ENCODE data around the gene NF1.

The NF1 gene

DNA sequence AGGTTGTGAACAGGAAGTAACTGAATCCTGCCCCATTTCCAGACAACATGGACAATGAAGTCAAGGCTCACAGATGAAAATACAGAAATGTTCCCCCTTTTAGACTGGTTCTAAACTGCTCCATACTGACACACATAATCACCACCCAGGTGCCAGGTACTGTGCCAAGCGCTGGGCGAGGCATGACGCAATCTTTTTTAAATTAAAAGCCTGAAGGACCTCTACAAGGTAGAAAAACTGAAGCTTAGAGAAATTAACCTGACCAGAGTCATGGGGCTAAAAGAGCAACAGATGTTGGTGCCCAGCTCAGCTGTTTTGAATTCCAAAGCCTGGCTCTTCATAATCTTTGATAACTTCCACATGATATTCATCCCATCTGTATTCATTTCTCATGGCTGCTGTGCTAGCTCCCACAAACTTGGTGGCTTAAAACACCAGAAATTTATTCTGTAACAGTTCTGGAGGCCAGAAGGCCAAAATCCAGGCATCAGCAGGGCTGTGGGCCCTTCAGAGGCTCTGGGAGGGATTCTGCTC is 291.8 kb downstream of the NF1 start:
- TF ChIP-seq, protein P1, sequence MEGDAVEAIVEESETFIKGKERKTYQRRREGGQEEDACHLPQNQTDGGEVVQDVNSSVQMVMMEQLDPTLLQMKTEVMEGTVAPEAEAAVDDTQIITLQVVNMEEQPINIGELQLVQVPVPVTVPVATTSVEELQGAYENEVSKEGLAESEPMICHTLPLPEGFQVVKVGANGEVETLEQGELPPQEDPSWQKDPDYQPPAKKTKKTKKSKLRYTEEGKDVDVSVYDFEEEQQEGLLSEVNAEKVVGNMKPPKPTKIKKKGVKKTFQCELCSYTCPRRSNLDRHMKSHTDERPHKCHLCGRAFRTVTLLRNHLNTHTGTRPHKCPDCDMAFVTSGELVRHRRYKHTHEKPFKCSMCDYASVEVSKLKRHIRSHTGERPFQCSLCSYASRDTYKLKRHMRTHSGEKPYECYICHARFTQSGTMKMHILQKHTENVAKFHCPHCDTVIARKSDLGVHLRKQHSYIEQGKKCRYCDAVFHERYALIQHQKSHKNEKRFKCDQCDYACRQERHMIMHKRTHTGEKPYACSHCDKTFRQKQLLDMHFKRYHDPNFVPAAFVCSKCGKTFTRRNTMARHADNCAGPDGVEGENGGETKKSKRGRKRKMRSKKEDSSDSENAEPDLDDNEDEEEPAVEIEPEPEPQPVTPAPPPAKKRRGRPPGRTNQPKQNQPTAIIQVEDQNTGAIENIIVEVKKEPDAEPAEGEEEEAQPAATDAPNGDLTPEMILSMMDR (IDR thresholded peaks at IDR 0.05; ENCODE audit: insufficient read depth, low read length, poor library complexity, severe bottlenecking): no peak
- TF ChIP-seq EZH2phosphoT487 (conservative IDR thresholded peaks at IDR 0.05; ENCODE audit: low read length): no peak
- Histone ChIP-seq H3K36me3 (ENCODE audit: low read length) (no peaks in the 10 kb centered on the region), H3K9me3 (ENCODE audit: insufficient read depth, low read length) (no peaks in the 10 kb centered on the region), H3K9me2 (replicated peaks; ENCODE audit: insufficient read depth, low read length) (no peaks in the 10 kb centered on the region), H3K27me3 (ENCODE audit: low read length) (no peaks in the 10 kb centered on the region), H2AFZ (ENCODE audit: low read depth, low read length, severe bottlenecking) (no peak overlapping the region), H3K9ac (ENCODE audit: low read length) (no peak overlapping the region), H3K79me2 (ENCODE audit: insufficient read depth, low read length) (no peaks in the 10 kb centered on the region), H4K20me1 (ENCODE audit: low read depth, low read length) (no peaks in the 10 kb centered on the region), H3F3A (ENCODE audit: insufficient read depth) (no peaks in the 10 kb centered on the region), H3K4me2 (ENCODE audit: low read depth, low read length, poor library complexity, severe bottlenecking) (no peak overlapping the region), H3K4me3 (ENCODE audit: insufficient read depth, low read length, poor library complexity, severe bottlenecking) (no peak overlapping the region), H3K27ac (ENCODE audit: low read depth, low read length) (no peak overlapping the region)

DNA sequence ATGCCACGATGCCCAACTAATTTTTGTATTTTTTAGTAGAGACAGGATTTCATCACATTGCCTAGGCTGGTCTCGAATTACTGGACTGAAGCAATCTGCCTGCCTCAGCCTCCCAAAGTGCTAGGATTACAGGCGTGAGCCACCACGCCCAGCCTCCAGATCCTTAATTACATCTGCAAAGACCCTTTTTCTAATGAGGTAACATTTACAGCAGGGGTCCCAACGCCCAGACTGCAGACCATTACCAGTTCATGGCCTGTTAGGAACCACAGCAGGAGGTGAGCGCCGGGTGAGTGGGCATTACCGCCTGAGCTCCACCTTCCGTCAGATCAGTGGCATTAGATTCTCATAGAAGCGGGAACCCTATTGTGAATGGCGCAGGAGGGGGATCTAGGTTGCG is 292.7 kb downstream of the NF1 start:
- no peaks in the 10 kb centered on the region for H3K79me2 ChIP-seq (ENCODE audit: insufficient read depth, low read length)
- no peak overlapping the region for H3K4me3 ChIP-seq (ENCODE audit: insufficient read depth, low read length, poor library complexity, severe bottlenecking)
- H3K36me3 ChIP-seq (ENCODE audit: low read length): no peaks in the 10 kb centered on the region
- no peaks in the 10 kb centered on the region for H3K9me2 ChIP-seq (replicated peaks; ENCODE audit: insufficient read depth, low read length)
- H3K9ac ChIP-seq (ENCODE audit: low read length): no peak overlapping the region
- H4K20me1 ChIP-seq (ENCODE audit: low read depth, low read length): no peaks in the 10 kb centered on the region
- H3K27me3 ChIP-seq (ENCODE audit: low read length): no peaks in the 10 kb centered on the region
- H3K9me3 ChIP-seq (ENCODE audit: insufficient read depth, low read length): no peaks in the 10 kb centered on the region
- no peak overlapping the region for H2AFZ ChIP-seq (ENCODE audit: low read depth, low read length, severe bottlenecking)
- TF ChIP-seq, protein P1 (IDR thresholded peaks at IDR 0.05; ENCODE audit: insufficient read depth, low read length, poor library complexity, severe bottlenecking): no peak
- TF ChIP-seq EZH2phosphoT487 (conservative IDR thresholded peaks at IDR 0.05; ENCODE audit: low read length): no peak
- H3F3A ChIP-seq (ENCODE audit: insufficient read depth): no peaks in the 10 kb centered on the region
- no peak overlapping the region for H3K4me2 ChIP-seq (ENCODE audit: low read depth, low read length, poor library complexity, severe bottlenecking)
- H3K27ac ChIP-seq (ENCODE audit: low read depth, low read length): no peak overlapping the region

DNA sequence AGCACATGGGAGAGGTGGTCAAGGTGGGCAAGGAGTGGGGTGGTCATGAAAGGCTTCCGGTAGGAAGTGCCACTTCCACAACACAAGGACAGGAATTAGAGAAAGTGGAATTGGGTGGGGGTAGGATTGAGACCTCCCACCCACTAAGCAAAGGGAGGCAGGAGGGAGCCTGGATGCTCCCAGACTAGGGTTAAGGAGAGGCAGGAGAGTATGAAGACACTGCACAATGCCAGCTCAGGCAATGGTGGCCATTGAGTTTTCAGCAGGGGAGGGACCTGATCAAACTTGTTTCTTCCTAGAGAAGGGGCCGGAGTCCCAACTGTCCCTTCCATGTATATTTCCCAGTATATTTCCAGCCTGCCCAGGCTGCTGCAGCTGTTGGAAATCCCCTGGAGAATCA is 293.6 kb downstream of the NF1 start:
- TF ChIP-seq, protein P1 (IDR thresholded peaks at IDR 0.05; ENCODE audit: insufficient read depth, low read length, poor library complexity, severe bottlenecking): no peak
- no peak for TF ChIP-seq EZH2phosphoT487 (conservative IDR thresholded peaks at IDR 0.05; ENCODE audit: low read length)
- Histone ChIP-seq H3F3A (ENCODE audit: insufficient read depth) (no peaks in the 10 kb centered on the region), H3K27me3 (ENCODE audit: low read length) (no peaks in the 10 kb centered on the region), H4K20me1 (ENCODE audit: low read depth, low read length) (no peaks in the 10 kb centered on the region), H2AFZ (ENCODE audit: low read depth, low read length, severe bottlenecking) (no peak overlapping the region), H3K4me2 (ENCODE audit: low read depth, low read length, poor library complexity, severe bottlenecking) (no peak overlapping the region), H3K36me3 (ENCODE audit: low read length) (no peaks in the 10 kb centered on the region), H3K4me3 (ENCODE audit: insufficient read depth, low read length, poor library complexity, severe bottlenecking) (no peak overlapping the region), H3K9me2 (replicated peaks; ENCODE audit: insufficient read depth, low read length) (no peaks in the 10 kb centered on the region), H3K27ac (ENCODE audit: low read depth, low read length) (no peak overlapping the region), H3K9ac (ENCODE audit: low read length) (no peak overlapping the region), H3K79me2 (ENCODE audit: insufficient read depth, low read length) (no peaks in the 10 kb centered on the region), H3K9me3 (ENCODE audit: insufficient read depth, low read length) (no peaks in the 10 kb centered on the region)

Measured in SU-DHL-6 (cell line).